ENCODE results near the gene ZP1. TPM values are rescaled to one million over a fixed set of nuclear protein-coding genes. Genes with fewer than 3 reads are reported as not detected.

Gene ZP1
- total RNA-seq, 1 donor from 2014 or later: 0.66 TPM

- intact Hi-C loops (cut with micrococcal nuclease): loop anchor here (5.0 kb wide), 1 partner anchor 41 kb away; no protein-coding TSS in a partner anchor
Observed at GRCh38 chr11:60873533-60873932, 6.2 kb downstream of the ZP1 start.

GRCh38 chr11:60874421-60875365 lies 7.4 kb downstream of the ZP1 start:
- intact Hi-C loops (cut with micrococcal nuclease): loop anchor here (5.0 kb wide), 1 partner anchor 42 kb away; no protein-coding TSS in a partner anchor

- intact Hi-C loops (cut with micrococcal nuclease): no loop called here
Observed at GRCh38 chr11:60875366-60876167, 8.2 kb downstream of the ZP1 start.

DNA sequence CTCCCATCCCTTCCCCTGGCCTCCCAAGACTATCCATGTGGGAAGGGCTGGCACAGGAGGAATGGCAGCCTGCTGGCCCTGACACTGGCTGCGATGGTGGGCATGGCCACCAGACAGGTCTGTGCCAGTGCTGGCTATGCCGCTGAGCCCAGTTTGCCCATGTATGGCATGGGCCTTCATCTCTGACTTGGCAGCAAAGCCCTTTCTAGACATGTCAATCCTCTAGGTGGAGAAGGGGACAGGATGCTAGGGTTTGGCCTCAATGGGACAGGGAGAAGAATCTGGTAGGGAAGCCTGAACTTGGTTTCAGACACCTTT lies 8.8 kb downstream of the ZP1 start:
- intact Hi-C loops (cut with micrococcal nuclease): no loop called here

- intact Hi-C loops (cut with micrococcal nuclease): no loop called here
Observed at GRCh38 chr11:60878245-60879101, 11.1 kb downstream of the ZP1 start.

DNA sequence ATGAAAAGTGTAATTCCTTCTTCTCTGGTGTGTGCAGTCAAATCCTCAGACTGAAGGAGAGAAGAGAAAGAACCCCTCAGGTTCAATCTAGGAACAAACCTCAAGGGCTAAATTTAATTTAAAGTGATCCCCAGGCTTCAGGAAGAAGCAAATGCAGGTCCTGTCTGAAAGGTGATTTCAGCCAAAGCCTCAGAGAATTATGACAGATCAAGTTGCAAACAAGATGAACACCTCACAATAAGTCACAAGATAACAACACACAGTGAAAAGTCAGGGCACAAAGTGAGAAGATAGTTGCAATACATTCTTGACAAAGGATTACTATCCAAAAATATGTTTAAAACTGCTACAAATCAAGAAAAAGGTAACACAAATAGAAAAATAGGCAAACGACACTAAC lies 11.8 kb downstream of the ZP1 start:
- intact Hi-C loops (cut with micrococcal nuclease): no loop called here

GRCh38 chr11:60879971-60880588 lies 12.7 kb downstream of the ZP1 start:
- intact Hi-C loops (cut with micrococcal nuclease): no loop called here

- intact Hi-C loops (cut with micrococcal nuclease): no loop called here
Observed at GRCh38 chr11:60880643-60881282, 13.4 kb downstream of the ZP1 start.

DNA sequence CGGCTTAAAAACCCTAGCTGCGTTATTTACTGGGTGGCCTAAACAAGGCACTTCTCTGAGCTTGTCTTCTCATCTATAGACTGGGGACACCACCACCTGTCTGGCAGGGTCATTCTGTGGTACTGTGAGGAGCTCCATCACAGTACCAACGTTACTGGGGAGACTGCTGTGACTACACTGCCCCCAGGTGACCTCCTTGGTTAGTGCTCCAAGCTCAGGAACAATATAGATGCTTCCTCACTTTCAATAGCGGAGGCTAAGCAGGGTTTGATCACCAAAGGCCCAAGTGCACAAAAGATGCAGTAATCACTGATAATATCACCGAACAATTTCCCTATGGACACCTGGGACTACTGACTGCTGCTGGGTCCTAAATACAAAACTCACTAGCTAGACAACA lies 20.2 kb downstream of the ZP1 start:
- intact Hi-C loops (cut with micrococcal nuclease): loop anchor here (1.0 kb wide), 2 partner anchors 56 to 112 kb away; no protein-coding TSS in a partner anchor

- intact Hi-C loops (cut with micrococcal nuclease): no loop called here
Observed at GRCh38 chr11:60889869-60890311, 22.5 kb downstream of the ZP1 start.

DNA sequence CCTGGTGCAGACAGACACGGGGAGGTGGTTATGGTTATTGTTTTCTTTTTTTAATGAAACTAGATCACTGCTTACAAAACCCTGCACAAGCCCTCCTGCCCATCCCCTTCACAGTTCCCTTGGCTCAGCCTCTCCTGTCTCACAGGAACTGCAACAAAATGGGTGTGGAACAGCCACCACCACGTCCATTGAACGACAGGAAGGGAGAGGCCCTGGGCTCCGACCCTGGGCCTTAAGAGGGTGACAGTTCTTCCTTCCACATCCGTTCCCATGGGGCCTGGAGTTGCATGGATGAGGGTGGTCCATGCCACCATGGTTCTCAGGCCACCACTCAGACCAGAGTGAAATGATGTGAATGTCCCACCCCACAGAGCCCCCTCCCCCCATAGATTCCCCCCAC lies 23.4 kb downstream of the ZP1 start:
- intact Hi-C loops (cut with micrococcal nuclease): no loop called here

DNA sequence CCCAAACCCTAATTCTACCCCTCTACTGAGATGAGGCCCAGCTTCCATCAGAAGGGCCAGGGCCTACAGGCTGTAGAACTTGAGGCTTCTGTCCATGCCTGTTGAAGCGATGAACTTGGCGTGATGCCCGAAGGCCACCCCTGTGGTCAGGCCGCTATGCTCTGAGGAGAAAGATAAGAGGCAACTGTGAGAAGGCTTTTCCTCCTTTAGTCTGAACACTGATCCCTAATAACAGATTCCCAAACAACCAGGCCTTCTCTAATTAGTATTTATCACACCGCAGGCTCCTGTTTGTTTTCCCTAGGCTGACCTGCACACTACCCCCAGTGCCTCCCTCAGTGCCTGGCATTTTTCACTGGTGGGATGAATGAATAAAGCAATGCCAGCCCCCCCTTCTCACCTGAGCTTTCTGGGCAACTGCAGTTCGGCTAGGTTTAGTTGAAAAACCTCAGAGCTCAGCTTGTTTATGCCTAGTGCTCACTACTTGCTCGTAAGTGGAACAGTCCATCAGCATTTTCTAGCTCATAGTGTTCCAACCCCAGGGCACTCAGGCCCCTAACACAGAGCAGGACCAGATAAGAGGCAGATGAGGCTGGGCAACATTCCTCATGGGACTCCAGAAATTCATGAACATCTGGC lies 23.9 kb downstream of the ZP1 start:
- intact Hi-C loops (cut with micrococcal nuclease): no loop called here

DNA sequence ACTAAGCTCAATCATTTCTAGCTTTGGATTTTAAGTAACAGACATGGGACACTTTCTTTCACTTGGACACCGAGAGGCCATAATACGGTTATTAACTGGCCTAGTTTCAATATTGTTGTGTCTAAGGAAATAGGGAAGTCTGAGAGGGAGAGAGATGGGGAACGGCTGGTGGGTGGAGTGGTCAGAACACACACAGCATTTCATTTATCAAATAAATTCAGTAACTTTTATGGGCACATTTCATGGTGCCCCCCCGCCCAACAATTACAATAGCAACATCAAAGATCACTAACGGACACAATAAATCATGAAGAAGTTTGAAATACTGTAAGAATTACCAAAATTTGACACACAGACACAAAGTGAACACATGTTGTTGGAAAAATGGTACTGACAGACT lies 28.3 kb downstream of the ZP1 start:
- intact Hi-C loops (cut with micrococcal nuclease): no loop called here

GRCh38 chr11:60897496-60897895 lies 30.2 kb downstream of the ZP1 start:
- intact Hi-C loops (cut with micrococcal nuclease): no loop called here

DNA sequence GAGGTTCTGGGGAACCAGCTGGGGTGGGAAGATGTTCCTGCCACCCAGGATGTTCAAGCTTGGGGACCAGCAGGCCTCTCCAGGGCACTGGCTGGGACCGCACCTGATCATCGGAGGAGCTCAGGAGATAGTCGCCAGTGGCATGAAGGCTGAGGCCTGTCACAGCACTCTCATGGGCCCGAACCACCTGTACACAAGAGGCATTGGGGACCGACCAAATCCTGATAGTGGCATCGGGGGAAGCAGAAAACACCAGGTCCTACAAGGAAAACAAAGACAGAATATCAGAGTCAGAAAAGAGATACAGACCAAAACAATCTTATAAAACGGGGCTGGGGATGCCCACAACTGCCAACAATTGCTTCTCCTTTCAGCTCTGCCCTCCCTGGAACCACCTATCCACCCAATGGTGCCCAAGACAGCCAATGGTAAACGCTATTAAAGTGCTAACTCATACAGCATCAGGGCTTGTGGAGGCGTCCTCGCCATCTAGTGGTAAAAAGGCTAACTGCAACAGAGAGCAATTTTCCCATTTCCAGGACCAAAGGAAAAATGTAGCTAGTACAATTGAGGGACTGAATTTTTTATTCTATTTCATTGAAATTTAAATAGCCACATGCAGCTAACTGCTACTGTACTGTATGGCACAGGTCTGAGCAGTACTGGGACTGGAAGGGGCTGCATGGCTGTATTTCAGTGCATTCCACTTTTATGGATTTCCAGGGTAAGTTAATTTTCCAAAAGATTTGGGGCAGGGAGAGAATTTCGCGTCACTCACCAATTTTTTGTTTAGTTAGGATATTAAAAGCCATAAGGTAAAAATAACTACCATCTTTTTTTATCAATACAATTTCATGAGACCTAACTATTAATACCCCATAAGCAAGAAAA lies 31.9 kb downstream of the ZP1 start:
- intact Hi-C loops (cut with micrococcal nuclease): loop anchor here (1.0 kb wide), 2 partner anchors 68 to 124 kb away; no protein-coding TSS in a partner anchor

- intact Hi-C loops (cut with micrococcal nuclease): loop anchor here (1.0 kb wide), 2 partner anchors 69 to 125 kb away; no protein-coding TSS in a partner anchor
Observed at GRCh38 chr11:60899977-60900376, 32.6 kb downstream of the ZP1 start.

DNA sequence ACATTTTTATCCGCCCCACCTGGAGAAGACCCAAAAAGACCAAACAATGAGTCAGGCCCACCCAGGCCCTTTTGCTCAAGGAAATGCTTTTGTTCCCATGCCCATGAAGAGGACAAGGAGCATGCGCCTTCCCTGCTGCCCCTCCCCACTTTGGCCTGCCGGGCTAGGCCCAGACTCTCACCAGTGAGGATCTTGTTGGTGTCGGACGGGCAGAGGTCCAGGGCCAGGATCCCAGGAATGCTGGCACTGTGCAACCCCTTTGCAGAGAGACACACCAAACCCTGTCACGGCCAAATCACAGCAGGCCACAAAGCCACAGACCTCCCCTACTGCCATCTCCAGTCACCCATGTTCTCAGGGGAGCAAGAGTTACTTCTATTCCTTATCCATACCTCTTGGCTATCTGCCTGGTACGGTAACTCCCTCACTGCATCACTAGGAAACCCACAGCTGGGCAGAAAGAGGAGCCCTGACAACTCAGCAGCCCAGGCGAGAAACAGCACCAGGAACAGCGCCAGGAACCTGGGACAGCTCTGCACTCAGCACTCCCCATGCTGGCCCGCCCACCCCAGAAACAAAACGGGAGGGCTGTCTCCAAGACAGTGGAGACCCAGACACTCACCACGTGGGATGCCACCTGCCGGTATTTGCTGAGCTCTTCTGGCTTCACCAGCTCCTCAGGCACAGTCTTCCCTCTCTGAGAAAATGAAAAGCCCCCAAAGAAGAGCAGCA lies 33.5 kb downstream of the ZP1 start:
- intact Hi-C loops (cut with micrococcal nuclease): no loop called here

DNA sequence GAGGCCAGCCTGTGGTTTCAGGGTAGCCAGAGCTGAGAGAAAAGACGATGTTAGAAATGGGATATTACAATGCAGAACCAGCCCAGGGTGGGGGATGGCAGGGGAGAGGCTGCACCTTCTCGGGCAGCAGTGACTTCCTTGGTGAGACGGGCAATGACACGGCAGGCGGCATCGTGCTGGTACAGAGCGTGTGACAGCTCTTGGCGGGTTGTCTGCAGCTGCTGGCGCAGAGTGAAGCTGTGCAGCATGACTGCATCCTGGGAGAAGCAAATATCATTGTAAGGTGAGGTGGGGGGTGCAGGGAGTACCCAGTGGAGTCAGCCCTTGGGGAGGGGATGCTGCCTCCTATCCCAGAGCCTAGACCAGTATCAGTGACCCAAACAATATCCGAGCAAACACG lies 35.3 kb downstream of the ZP1 start:
- intact Hi-C loops (cut with micrococcal nuclease): no loop called here
